H54 (cell line): ENCODE results near the gene WSCD1.

Experiments
- DNase-seq: peaks from one replicate; pipeline ENCODE4 v3.0.0; 2011; ENCODE audit warnings: low spot score, mixed read lengths; ENCODE audit not compliant: insufficient read length
- FAIRE-seq: peaks from 3 replicates; lab custom pipeline; 2011; peaks lifted over from hg19 to GRCh38; lab: Jason Lieb, UNC
- POLR2A ChIP-seq: IDR thresholded peaks from 2 replicates; pipeline ENCODE4 v1.6.1; 2011; ENCODE audit warnings: low read depth, mild to moderate bottlenecking, low read length

The WSCD1 gene

GRCh38 chr17:6069539-6070429, at the start of gene WSCD1:
Gene WSCD1 (plus strand): TSS chr17:6070379. CDS start chr17:6080659, 10,280 bp downstream.
- FAIRE-seq: no peak
- TF ChIP-seq POLR2A: no peak
- DNase-seq: no peak

GRCh38 chr17:6021011-6021400, 49.2 kb upstream of the WSCD1 start:
- DNase-seq: no peak
- TF ChIP-seq POLR2A: no peak
- no peak for FAIRE-seq

- DNase-seq: no peak
- TF ChIP-seq POLR2A: no peak
- no peak for FAIRE-seq
Measured at GRCh38 chr17:6021627-6022026, 48.6 kb upstream of the WSCD1 start.

- DNase-seq: no peak
- TF ChIP-seq POLR2A: no peak
- FAIRE-seq: no peak
Measured at GRCh38 chr17:6023036-6023831, 46.9 kb upstream of the WSCD1 start.

- DNase-seq (no peak), FAIRE-seq (no peak)
- TF ChIP-seq POLR2A: no peak
Measured at GRCh38 chr17:6024576-6024975, 45.6 kb upstream of the WSCD1 start.

GRCh38 chr17:6027342-6028024, 42.7 kb upstream of the WSCD1 start:
- no peak for TF ChIP-seq POLR2A
- FAIRE-seq: no peak
- no peak for DNase-seq

- FAIRE-seq: no peak
- no peak for TF ChIP-seq POLR2A
- no peak for DNase-seq
Measured at GRCh38 chr17:6028294-6028693, 41.9 kb upstream of the WSCD1 start.

- FAIRE-seq (no peak), DNase-seq (no peak)
- TF ChIP-seq POLR2A: no peak
Measured at GRCh38 chr17:6035801-6036394, 34.3 kb upstream of the WSCD1 start.

- FAIRE-seq (no peak), DNase-seq (no peak)
- no peak for TF ChIP-seq POLR2A
Measured at GRCh38 chr17:6040504-6040903, 29.7 kb upstream of the WSCD1 start.

- TF ChIP-seq POLR2A: no peak
- FAIRE-seq: no peak
Measured at GRCh38 chr17:6041246-6041645, 28.9 kb upstream of the WSCD1 start.

GRCh38 chr17:6043405-6043804, 26.8 kb upstream of the WSCD1 start:
- DNase-seq (no peak), FAIRE-seq (no peak)
- no peak for TF ChIP-seq POLR2A

More at GRCh38 chr17:6041246-6041645, 28.9 kb upstream of the WSCD1 start:
- no peak for DNase-seq

- no peak for FAIRE-seq
- no peak for DNase-seq
- TF ChIP-seq POLR2A: no peak
Measured at GRCh38 chr17:6044261-6044660, 25.9 kb upstream of the WSCD1 start.

- DNase-seq (no peak), FAIRE-seq (no peak)
- TF ChIP-seq POLR2A: no peak
Measured at GRCh38 chr17:6045621-6046357, 24.4 kb upstream of the WSCD1 start.
